Measurements from ENCODE around the gene CCDC188. TPM values are rescaled to one million over a fixed set of nuclear protein-coding genes. Genes with fewer than 3 reads are reported as not detected.

The CCDC188 gene
- total RNA-seq, 1 donor from 2014 or later, result not detected

GRCh38 chr22:20115691-20116375 lies 35.0 kb downstream of the CCDC188 start, which contains the start of gene RANBP1:
Gene RANBP1, plus strand, starts transcription at chr22:20116104. Its CDS starts 81 bp downstream, at chr22:20116185.
- no peaks in the 10 kb centered on the region for H3K27me3 Mint-ChIP-seq (ENCODE audit: low read depth, unreplicated experiment)
- H3K36me3 Mint-ChIP-seq (ENCODE audit: low read depth, unreplicated experiment), result peaks cover 12% of the 10 kb centered on the region
- H3K9ac ChIP-seq (ENCODE audit: low read length), result peak within 1 kb of the TSS; percentile 96
- H3K27ac ChIP-seq (ENCODE audit: low read depth, low read length), result peak within 1 kb of the TSS; percentile 82
- no peaks in the 10 kb centered on the region for H3K9me3 Mint-ChIP-seq (ENCODE audit: unreplicated experiment)
- DNase-seq (ENCODE audit: low read depth) (no peak), FAIRE-seq (no peak)
- H2AFZ ChIP-seq (ENCODE audit: low read depth, low read length), result peak within 1 kb of the TSS; percentile 77
- H3K4me1 ChIP-seq (ENCODE audit: insufficient read depth, low read length), result peaks cover 17% of the 10 kb centered on the region
- TF ChIP-seq CTCF (IDR thresholded peaks at IDR 0.05; ENCODE audit: insufficient read depth, low read depth, low read length) (no peak), EZH2 (IDR thresholded peaks at IDR 0.05; ENCODE audit: insufficient read depth, low read length) (no peak)
- H3K9me3 ChIP-seq (ENCODE audit: insufficient read depth, low read depth, low read length), result no peaks in the 10 kb centered on the region
- peak within 1 kb of the TSS; percentile 85 for H3K4me2 ChIP-seq (ENCODE audit: low read length)
- H3K4me1 Mint-ChIP-seq (ENCODE audit: low read depth, unreplicated experiment), result peaks cover 3% of the 10 kb centered on the region
- H3K79me2 ChIP-seq (ENCODE audit: insufficient read depth, low read length), result peaks cover 67% of the 10 kb centered on the region
- H4K20me1 ChIP-seq (ENCODE audit: insufficient read depth, low read length), result peaks cover 45% of the 10 kb centered on the region
- H3K4me3 ChIP-seq (ENCODE audit: insufficient read depth, low read depth, low read length), result peak within 1 kb of the TSS; percentile 73
- peaks cover 16% of the 10 kb centered on the region for H3K36me3 ChIP-seq (ENCODE audit: insufficient read depth, low read length)
- H3K27ac Mint-ChIP-seq (ENCODE audit: unreplicated experiment), result peak within 1 kb of the TSS; percentile 83
- peak within 1 kb of the TSS; percentile 86 for H3K4me3 Mint-ChIP-seq (ENCODE audit: unreplicated experiment)
- H3K27me3 ChIP-seq (ENCODE audit: insufficient read depth, low read length), result no peaks in the 10 kb centered on the region

- peaks cover 20% of the 10 kb centered on the region for H3K36me3 ChIP-seq (ENCODE audit: insufficient read depth, low read length)
- H3K4me2 ChIP-seq (ENCODE audit: low read length), result peak overlapping the region; percentile 85
- peak overlapping the region; percentile 86 for H3K4me3 Mint-ChIP-seq (ENCODE audit: unreplicated experiment)
- DNase-seq (ENCODE audit: low read depth) (no peak), FAIRE-seq (no peak)
- peaks cover 16% of the 10 kb centered on the region for H3K36me3 Mint-ChIP-seq (ENCODE audit: low read depth, unreplicated experiment)
- H3K9ac ChIP-seq (ENCODE audit: low read length), result peak overlapping the region; percentile 96
- H3K4me1 ChIP-seq (ENCODE audit: insufficient read depth, low read length), result peaks cover 17% of the 10 kb centered on the region
- peak overlapping the region; percentile 83 for H3K27ac Mint-ChIP-seq (ENCODE audit: unreplicated experiment)
- TF ChIP-seq EZH2 (IDR thresholded peaks at IDR 0.05; ENCODE audit: insufficient read depth, low read length) (no peak), CTCF (IDR thresholded peaks at IDR 0.05; ENCODE audit: insufficient read depth, low read depth, low read length) (no peak)
- H3K9me3 ChIP-seq (ENCODE audit: insufficient read depth, low read depth, low read length), result no peaks in the 10 kb centered on the region
- no peak overlapping the region for H2AFZ ChIP-seq (ENCODE audit: low read depth, low read length)
- no peaks in the 10 kb centered on the region for H3K9me3 Mint-ChIP-seq (ENCODE audit: unreplicated experiment)
- no peaks in the 10 kb centered on the region for H3K27me3 ChIP-seq (ENCODE audit: insufficient read depth, low read length)
- H3K4me1 Mint-ChIP-seq (ENCODE audit: low read depth, unreplicated experiment), result peaks cover 3% of the 10 kb centered on the region
- H3K4me3 ChIP-seq (ENCODE audit: insufficient read depth, low read depth, low read length), result no peak overlapping the region
- peaks cover 56% of the 10 kb centered on the region for H3K79me2 ChIP-seq (ENCODE audit: insufficient read depth, low read length)
- H4K20me1 ChIP-seq (ENCODE audit: insufficient read depth, low read length), result peaks cover 45% of the 10 kb centered on the region
- no peak overlapping the region for H3K27ac ChIP-seq (ENCODE audit: low read depth, low read length)
- no peaks in the 10 kb centered on the region for H3K27me3 Mint-ChIP-seq (ENCODE audit: low read depth, unreplicated experiment)
Measured at GRCh38 chr22:20114506-20115475, 36.1 kb downstream of the CCDC188 start.
